ENCODE data around the gene CHRNB4. TPM values are rescaled to one million over a fixed set of nuclear protein-coding genes. Genes with fewer than 3 reads are reported as not detected.

CHRNB4 gene
- total and polyA plus RNA-seq, 2 of the 8 experiments (the other 6 are each of a cell fraction or from before 2014, with no cell fraction given), result 2.4 to 4.5 TPM

GRCh38 chr15:78640527-78641101, 396 bp downstream of the CHRNB4 start:
- H2BK5ac ChIP-seq (ENCODE audit: low read depth, low read length), result no peak overlapping the region
- peak overlapping the region; percentile 54 for H3K56ac ChIP-seq (replicated peaks; ENCODE audit: insufficient read length, low read depth, low read length)
- H4K8ac ChIP-seq (ENCODE audit: extremely low read depth, insufficient read depth, low read length), result peak overlapping the region; percentile 35; the same call in 1 of the 2 replicates
- H2BK120ac ChIP-seq (replicated peaks; ENCODE audit: low read depth, low read length), result no peak overlapping the region
- H3K4ac ChIP-seq (replicated peaks; ENCODE audit: insufficient read length, low read depth, low read length), result no peak overlapping the region
- no peaks in the 10 kb centered on the region for H3K36me3 ChIP-seq (ENCODE audit: control insufficient read depth in 2 of 4, insufficient read depth in 4 of 4, low read length in 3 of 4)
- H3K27me3 ChIP-seq (replicated peaks in 1 of 4; ENCODE audit: control insufficient read depth in 3 of 4, extremely low read depth in 1 of 4, insufficient read depth in 3 of 4, low read length in 3 of 4), result peaks cover 0 to 6% (median 4%) of the 10 kb centered on the region in 4 experiments; a peak in 2 of 7 replicates
- H4K5ac ChIP-seq (ENCODE audit: insufficient read length, low read depth, low read length), result no peak overlapping the region
- no peak overlapping the region for H2BK12ac ChIP-seq (ENCODE audit: low read depth, low read length)
- DNase-seq (ENCODE audit: low read depth in 1 of 2, low spot score in 2 of 2) (no peak), FAIRE-seq (no peak)
- H3K4me3 ChIP-seq (ENCODE audit: extremely low read depth in 1 of 4, insufficient read depth in 2 of 4, low read depth in 3 of 4, low read length in 4 of 4), result peak overlapping the region; percentile 55 to 87 (median 68)
- no peaks in the 10 kb centered on the region for H4K20me1 ChIP-seq (replicated peaks in 1 of 2; ENCODE audit: control insufficient read depth in 1 of 2, insufficient read depth in 2 of 2, low read length in 2 of 2)
- peaks cover 7% of the 10 kb centered on the region; the same call in 1 of the 2 replicates for H3K23me2 ChIP-seq (ENCODE audit: low read depth, low read length)
- H3K4me2 ChIP-seq (ENCODE audit: insufficient read depth in 1 of 2, low read depth in 2 of 2, low read length in 2 of 2), result peak overlapping the region; percentile 57 to 82
- no peak overlapping the region for H3K23ac ChIP-seq (ENCODE audit: insufficient read length)
- no peaks in the 10 kb centered on the region for H3K9me3 ChIP-seq (ENCODE audit: insufficient read depth in 2 of 2, low read depth in 1 of 2, low read length in 1 of 2)
- 3% methylated on average over 15 of the region's 32 CpGs; no CpG with 5 or more reads in 1 of the 2 experiments for WGBS, 2 experiments (ENCODE audit: extremely low coverage in 1 of 2, insufficient coverage in 1 of 2, insufficient read length in 1 of 2, insufficient replicate concordance in 2 of 2, low coverage in 1 of 2, low lambda C conversion rate in 2 of 2, missing lambda C conversion rate in 1 of 2)
- no peaks in the 10 kb centered on the region for H3K79me2 ChIP-seq (ENCODE audit: control insufficient read depth in 1 of 2, insufficient read depth in 2 of 2, low read length in 2 of 2)
- TF ChIP-seq EGR1 (IDR thresholded peaks at IDR 0.05; ENCODE audit: borderline replicate concordance, low read depth, low read length) (peak; percentile 37; the same call in 1 of the 2 replicates), FOSL1 (IDR thresholded peaks at IDR 0.05; ENCODE audit: insufficient read depth, low read depth, low read length) (no peak), JUND (IDR thresholded peaks at IDR 0.05; ENCODE audit: low read length) (no peak)
- no peak overlapping the region for H2AK5ac ChIP-seq (ENCODE audit: low read depth, low read length)
- no peaks in the 10 kb centered on the region for H3K79me1 ChIP-seq (ENCODE audit: low read depth, low read length)
- H3K14ac ChIP-seq (ENCODE audit: insufficient read length), result no peak overlapping the region
- no peak overlapping the region for H2BK15ac ChIP-seq (ENCODE audit: low read length)
- H2BK20ac ChIP-seq (ENCODE audit: low read length), result no peak overlapping the region
- peaks cover 2 to 16% (median 7%) of the 10 kb centered on the region in 4 experiments; a peak in 6 of 7 replicates for H3K4me1 ChIP-seq (replicated peaks in 1 of 4; ENCODE audit: control insufficient read depth in 3 of 4, insufficient read depth in 4 of 4, low read length in 3 of 4)
- CTCF ChIA-PET (ENCODE audit: partially characterized antibody), result interaction anchor here (1.1 to 10.9 kb wide), 13 partner anchors 11 to 111 kb away, joined by 3 to 256 read pairs (median 29); partner anchors contain the start of gene CHRNA3
- peak overlapping the region; percentile 37; the same call in 1 of the 2 replicates for H2AFZ ChIP-seq (ENCODE audit: low read length)
- POLR2A ChIA-PET (ENCODE audit: partially characterized antibody), result interaction anchor here (1.2 to 2.2 kb wide), 2 partner anchors 10 to 86 kb away, joined by 4 to 7 read pairs; no protein-coding TSS in a partner anchor
- no peak overlapping the region; the same call in 1 of the 2 replicates for H3K18ac ChIP-seq (ENCODE audit: extremely low read depth, low read length)
- H4K91ac ChIP-seq (replicated peaks; ENCODE audit: insufficient read length, low read length), result no peak overlapping the region
- H3K27ac ChIP-seq (ENCODE audit: low read depth, low read length), result no peak overlapping the region
- H3K9ac ChIP-seq (replicated peaks in 1 of 4; ENCODE audit: extremely low read depth in 1 of 4, low read depth in 3 of 4, low read length in 3 of 4), result no peak overlapping the region
